Bronchial epithelial cell (primary cell): Measurements from ENCODE around the gene HUNK. TPM values are rescaled to one million over a fixed set of nuclear protein-coding genes. Genes with fewer than 3 reads are reported as not detected.
"Not testable (repeated sequence)": the region's sequence is repeated elsewhere in the genome, so short reads cannot be mapped to it uniquely, and the experiment has no call there.

Experiments used
- DNase-seq: peaks from one replicate; pipeline ENCODE4 v3.0.0-alpha.2; 2010; ENCODE audit warnings: low read depth
- FAIRE-seq: peaks from 2 replicates; lab custom pipeline; 2011; peaks lifted over from hg19 to GRCh38; lab: Jason Lieb, UNC
- H3K27me3 ChIP-seq: 2 replicates; pipeline ENCODE4 v1.5.1; 2011; ENCODE audit warnings: low read length; ENCODE audit not compliant: control insufficient read depth, insufficient read depth
- H3K36me3 ChIP-seq: 2 replicates; pipeline ENCODE4 v1.5.1; 2011; ENCODE audit warnings: low read length; ENCODE audit not compliant: control insufficient read depth, insufficient read depth
- H3K4me3 ChIP-seq: 2 replicates; pipeline ENCODE4 v1.5.1; 2011; ENCODE audit warnings: mild to moderate bottlenecking, low read depth, low read length, control low read depth
- total RNA-seq: library from RNA; depleted of rRNA; stranded (reverse); fragments of >200 nt; gene quantifications from 2 replicates; pipeline ENCODE4 v1.2.1, GENCODE V29; 2014
- TF ChIP-seq, protein P1 (sequence below): IDR thresholded peaks from 2 replicates; pipeline ENCODE4 v1.5.1; 2011; ENCODE audit warnings: mild to moderate bottlenecking, moderate library complexity, low read length, control low read depth, inconsistent platforms; ENCODE audit not compliant: insufficient read depth, severe bottlenecking

HUNK gene
- total RNA-seq, 1 donor from 2014 or later, result under 0.01 TPM

DNA sequence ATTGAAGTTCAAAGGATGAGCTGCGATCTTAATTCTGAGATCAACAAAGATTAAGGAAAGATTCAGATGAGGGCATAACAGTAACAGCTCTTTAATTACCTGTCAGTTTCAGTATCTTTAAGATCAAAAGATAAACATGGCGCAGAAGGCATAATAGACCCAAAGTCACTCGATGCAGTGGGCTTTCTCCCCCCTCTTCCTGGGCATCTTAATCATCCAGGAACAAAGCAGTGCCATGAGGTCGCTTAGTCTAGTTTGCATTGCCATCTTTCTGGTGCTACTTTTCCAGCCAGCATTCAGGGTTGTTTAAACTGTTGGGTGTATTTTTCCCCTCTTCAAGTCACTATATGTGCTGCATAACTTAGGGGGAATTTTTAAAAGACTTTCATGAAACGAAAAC lies 72.3 kb downstream of the HUNK start:
- TF ChIP-seq, protein P1, sequence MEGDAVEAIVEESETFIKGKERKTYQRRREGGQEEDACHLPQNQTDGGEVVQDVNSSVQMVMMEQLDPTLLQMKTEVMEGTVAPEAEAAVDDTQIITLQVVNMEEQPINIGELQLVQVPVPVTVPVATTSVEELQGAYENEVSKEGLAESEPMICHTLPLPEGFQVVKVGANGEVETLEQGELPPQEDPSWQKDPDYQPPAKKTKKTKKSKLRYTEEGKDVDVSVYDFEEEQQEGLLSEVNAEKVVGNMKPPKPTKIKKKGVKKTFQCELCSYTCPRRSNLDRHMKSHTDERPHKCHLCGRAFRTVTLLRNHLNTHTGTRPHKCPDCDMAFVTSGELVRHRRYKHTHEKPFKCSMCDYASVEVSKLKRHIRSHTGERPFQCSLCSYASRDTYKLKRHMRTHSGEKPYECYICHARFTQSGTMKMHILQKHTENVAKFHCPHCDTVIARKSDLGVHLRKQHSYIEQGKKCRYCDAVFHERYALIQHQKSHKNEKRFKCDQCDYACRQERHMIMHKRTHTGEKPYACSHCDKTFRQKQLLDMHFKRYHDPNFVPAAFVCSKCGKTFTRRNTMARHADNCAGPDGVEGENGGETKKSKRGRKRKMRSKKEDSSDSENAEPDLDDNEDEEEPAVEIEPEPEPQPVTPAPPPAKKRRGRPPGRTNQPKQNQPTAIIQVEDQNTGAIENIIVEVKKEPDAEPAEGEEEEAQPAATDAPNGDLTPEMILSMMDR, result no peak
- Histone ChIP-seq H3K36me3 (no peaks in the 10 kb centered on the region), H3K27me3 (no peaks in the 10 kb centered on the region), H3K4me3 (no peak overlapping the region)
- DNase-seq, result no peak
- FAIRE-seq, result no peak

- TF ChIP-seq, protein P1, result no peak
- Histone ChIP-seq H3K4me3 (no peak overlapping the region), H3K27me3 (no peaks in the 10 kb centered on the region), H3K36me3 (no peaks in the 10 kb centered on the region)
- FAIRE-seq (no peak), DNase-seq (no peak)
These were observed 72.7 kb downstream of the HUNK start for GRCh38 chr21:31945546-31945945.

DNA sequence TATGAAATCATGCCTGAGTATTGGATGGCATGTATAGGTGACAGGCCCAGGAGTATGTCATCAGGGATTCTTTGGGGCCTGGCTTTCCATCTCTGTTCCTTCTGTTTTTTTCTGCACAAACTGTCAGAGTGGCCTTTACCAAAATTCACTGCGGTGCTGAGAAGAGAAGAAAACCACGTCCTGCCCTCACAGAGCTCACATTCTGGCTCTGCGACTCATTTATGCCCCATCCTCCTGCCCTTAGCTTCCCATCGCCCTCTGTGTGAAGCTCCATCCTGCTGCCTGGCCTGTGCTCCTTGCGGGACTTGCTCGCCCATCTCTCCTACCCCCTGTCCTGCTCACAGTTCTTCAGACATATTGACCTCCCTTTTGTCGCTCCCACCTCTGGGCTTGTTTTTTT lies 73.4 kb downstream of the HUNK start:
- FAIRE-seq (no peak), DNase-seq (no peak)
- Histone ChIP-seq H3K4me3 (no peak overlapping the region), H3K27me3 (no peaks in the 10 kb centered on the region), H3K36me3 (no peaks in the 10 kb centered on the region)
- TF ChIP-seq, protein P1, result no peak

GRCh38 chr21:31946876-31947550 lies 74.2 kb downstream of the HUNK start:
- H3K36me3 ChIP-seq, DNase-seq, H3K27me3 ChIP-seq, H3K4me3 ChIP-seq: not testable (repeated sequence)
- peak; percentile 64 for FAIRE-seq

- TF ChIP-seq, protein P1, result no peak
- Histone ChIP-seq H3K4me3 (no peak overlapping the region), H3K36me3 (no peaks in the 10 kb centered on the region), H3K27me3 (no peaks in the 10 kb centered on the region)
- DNase-seq, result no peak
- FAIRE-seq, result no peak
These were observed 75.9 kb downstream of the HUNK start for GRCh38 chr21:31948676-31949075.

DNA sequence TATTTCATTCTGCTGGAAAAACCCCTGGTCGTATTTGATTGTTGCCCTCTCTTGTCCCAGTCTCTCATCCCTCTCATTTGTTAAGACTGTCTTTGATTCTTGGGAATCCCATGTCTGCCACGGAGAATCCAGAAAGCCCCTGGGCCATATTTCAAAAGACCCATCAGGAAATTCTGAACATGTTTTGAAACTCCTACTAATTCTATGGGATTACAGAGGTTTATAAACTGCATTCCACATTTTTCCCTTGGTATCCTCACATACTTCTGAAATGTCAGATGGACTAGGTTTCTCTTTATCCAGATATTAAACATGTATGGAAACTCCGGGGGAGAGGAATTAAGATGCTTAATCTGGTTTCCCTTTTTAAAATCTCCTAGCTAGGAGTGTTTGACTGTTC lies 80.0 kb downstream of the HUNK start:
- no peak for FAIRE-seq
- Histone ChIP-seq H3K36me3 (no peaks in the 10 kb centered on the region), H3K27me3 (no peaks in the 10 kb centered on the region), H3K4me3 (no peak overlapping the region)
- TF ChIP-seq, protein P1, result no peak
- no peak for DNase-seq
